A549 (cell line): ENCODE results near the gene CITED4.

Experiments
- RFX5 ChIP-seq: fragments of 450-650 bp; IDR thresholded peaks from 2 replicates; pipeline ENCODE4 v1.7.1; 2014; ENCODE audit warnings: antibody characterized with exemption, mild to moderate bottlenecking, moderate library complexity
- SMC3 ChIP-seq: fragments of >200 bp; sonication (Bioruptor Twin); formaldehyde crosslinking; IDR thresholded peaks from 3 replicates; pipeline ENCODE4 v1.6.1; 2018; ENCODE audit warnings: inconsistent platforms

GRCh38 chr1:40890771-40891170, 28.6 kb upstream of the CITED4 start:
- TF ChIP-seq RFX5, result no peak
- no peak for TF ChIP-seq SMC3
